A204.1 (cell line): ENCODE results near the gene CLRN3.

Source experiments
- FAIRE-seq: peaks from 2 replicates; lab custom pipeline; 2012; peaks lifted over from hg19 to GRCh38; lab: Jason Lieb, UNC

CLRN3 gene

DNA sequence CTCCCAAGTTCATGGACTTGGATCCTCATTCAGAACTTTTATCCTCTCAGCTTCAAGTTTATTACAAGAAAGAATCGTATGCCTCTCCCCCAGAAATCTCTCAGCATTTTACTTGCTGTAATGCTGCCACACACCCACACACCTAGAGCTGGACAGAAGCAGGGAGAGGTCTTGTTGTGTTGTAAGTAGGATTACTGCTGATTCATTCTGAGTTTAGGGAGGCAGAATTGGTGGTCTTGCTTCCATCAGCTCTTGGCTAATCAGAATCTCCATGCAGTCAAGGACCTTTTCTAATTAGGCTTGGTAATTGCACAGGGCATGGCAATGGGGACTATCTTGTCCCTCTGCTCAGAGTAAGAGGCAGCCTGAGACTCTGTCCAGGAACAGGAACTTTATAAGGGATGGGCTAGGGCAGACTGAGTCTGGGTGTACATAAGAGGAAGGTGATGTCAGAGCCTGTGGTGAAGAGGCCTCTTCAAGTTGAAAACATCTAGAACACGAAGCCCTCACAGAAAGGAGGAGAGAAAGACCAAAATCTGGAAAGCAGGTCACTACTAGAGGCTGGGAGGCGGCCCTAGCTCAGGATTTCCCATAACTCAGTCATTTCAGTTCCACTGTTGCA lies 7.1 kb upstream of the CLRN3 start:
- no peak for FAIRE-seq

- FAIRE-seq, result no peak
These were observed 4.4 kb upstream of the CLRN3 start for GRCh38 chr10:127897177-127897576.

- FAIRE-seq, result no peak
These were observed 3.8 kb upstream of the CLRN3 start for GRCh38 chr10:127896590-127896989.

DNA sequence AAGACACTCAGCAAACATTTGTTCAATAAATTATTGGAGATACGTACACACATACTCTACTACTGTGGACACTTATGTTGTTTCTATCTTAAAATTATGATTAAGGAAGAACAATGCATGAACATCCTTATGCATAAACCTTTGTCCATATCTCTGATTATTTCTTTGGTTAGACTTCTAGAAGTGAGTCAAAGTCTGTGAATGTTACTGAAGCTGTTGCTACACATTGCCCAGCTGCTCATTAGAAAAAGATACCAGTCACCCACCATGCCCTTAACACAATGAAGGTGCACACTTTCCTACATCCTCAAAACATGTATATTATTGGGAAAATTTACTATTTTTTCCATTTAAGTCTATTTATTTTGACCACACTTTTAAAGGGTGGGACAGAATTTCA lies 1.4 kb upstream of the CLRN3 start:
- FAIRE-seq, result no peak

GRCh38 chr10:127890832-127891334 lies 1.9 kb downstream of the CLRN3 start:
- FAIRE-seq, result no peak

- no peak for FAIRE-seq
These were observed 2.5 kb downstream of the CLRN3 start for GRCh38 chr10:127890216-127890615.

GRCh38 chr10:127889605-127890195 lies 3.0 kb downstream of the CLRN3 start:
- no peak for FAIRE-seq

DNA sequence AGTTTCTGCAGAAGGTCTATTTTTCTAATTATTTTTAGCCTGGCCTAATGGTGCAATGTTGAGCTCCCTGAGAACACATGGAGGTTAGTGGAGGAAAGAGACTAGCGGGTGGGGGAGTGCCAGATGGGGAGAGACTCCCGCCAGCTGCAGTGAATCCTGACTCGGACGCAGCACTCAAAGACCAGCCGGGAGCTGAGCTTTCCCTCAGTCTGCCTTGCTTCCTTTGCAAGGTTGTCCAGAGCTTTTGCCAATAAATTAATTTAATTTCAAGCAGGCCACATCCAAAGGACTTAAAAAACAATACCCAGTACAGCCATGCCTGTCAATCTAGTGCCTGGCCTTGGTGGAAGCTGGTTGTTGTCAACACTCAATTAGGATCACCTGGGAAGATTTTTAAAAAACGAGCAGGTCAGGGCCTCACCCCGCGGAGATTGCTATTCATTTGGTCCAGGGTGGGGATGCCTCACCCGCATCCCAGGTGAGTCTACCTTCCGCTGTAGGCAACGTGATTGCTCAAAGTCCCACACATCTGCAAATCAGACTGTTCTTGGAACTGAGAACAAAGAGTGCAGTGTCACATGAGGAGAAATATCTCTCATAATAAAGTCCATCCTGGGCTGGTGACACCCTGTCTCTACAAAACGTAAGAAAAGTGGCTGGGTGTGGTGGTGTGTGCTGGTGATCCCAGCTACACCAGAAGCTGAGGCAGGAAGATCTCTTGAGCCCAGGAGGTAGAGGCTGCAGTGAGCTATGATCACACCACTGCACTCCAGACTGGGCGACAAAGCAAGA lies 4.0 kb downstream of the CLRN3 start:
- no peak for FAIRE-seq

GRCh38 chr10:127887541-127888415 lies 5.0 kb downstream of the CLRN3 start:
- FAIRE-seq, result no peak

DNA sequence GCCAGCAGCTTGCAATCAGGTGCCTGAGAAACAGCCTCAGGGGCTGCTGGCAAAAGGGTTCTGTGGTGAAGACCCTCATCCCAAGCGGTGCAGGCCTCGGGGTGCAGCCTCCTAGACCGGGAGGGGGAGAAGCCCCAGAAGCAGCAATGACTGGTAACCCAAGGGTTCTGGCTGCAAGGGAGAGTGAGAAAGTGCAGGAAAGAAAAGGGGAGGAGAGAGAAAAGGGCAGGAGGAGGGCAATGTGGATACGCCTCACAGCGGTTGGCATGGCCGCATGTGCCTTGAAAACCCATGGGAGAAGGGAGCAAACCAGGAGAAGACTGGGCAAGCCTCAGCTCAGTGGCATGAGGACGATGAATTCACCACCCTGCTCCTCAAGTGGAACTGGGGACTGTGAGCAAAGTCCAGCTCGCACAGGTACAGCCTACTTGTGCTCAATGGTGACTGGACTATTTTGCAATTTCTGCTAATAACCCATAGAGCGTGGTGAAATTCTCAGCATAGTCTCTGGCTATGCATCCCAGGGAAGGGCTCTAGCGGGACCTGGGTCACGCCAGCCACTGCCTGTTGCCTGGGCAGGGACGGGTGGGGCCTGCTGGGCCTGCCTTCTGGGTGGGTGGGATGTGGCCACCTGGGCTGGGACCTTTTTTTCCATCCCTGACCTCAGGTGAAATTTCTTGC lies 6.2 kb downstream of the CLRN3 start:
- FAIRE-seq, result no peak

DNA sequence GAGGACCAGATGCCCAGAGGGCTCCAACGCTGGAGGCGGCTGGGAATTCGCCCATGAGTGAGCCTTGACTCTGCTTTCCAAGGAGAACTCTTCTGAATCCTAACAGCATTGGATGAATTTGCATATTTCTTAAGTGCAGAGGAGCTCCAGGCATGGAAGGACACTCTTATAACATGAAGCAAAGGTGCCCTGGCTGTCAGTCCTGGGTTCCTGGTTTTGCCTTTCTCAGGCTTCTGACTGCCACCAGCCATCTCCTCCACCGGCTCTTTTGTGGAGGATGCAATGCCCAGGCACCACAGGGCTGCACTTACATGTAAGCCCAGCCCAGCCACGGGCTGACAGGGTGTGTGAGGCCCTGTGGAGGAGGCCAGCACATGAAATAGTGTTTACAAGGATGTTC lies 8.2 kb downstream of the CLRN3 start:
- FAIRE-seq, result no peak

- FAIRE-seq, result no peak
These were observed 9.2 kb downstream of the CLRN3 start for GRCh38 chr10:127883516-127883915.

GRCh38 chr10:127882801-127883459 lies 9.8 kb downstream of the CLRN3 start:
- no peak for FAIRE-seq

GRCh38 chr10:127882391-127882790 lies 10.3 kb downstream of the CLRN3 start:
- FAIRE-seq, result no peak

DNA sequence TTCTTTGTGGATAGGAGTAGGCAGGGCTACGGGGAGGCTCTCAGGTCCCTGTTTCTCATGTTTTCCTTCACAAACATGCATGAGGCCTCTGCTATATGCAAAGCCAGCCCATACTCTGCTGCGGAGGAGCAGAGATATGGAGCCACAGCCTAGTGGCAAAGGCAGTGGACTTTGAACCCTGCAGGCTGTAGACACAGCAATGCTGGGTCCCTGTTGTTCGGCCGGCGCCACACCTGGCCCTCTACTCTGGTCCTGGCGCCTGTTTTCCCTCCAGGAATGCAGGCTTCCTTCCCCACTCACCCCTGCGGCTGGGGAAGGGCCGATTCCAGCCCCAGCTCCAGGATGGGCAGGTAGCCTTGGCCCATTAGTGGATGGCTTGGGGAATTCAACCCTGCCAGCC lies 11.5 kb downstream of the CLRN3 start:
- no peak for FAIRE-seq

GRCh38 chr10:127880557-127880956 lies 12.2 kb downstream of the CLRN3 start:
- FAIRE-seq, result no peak

DNA sequence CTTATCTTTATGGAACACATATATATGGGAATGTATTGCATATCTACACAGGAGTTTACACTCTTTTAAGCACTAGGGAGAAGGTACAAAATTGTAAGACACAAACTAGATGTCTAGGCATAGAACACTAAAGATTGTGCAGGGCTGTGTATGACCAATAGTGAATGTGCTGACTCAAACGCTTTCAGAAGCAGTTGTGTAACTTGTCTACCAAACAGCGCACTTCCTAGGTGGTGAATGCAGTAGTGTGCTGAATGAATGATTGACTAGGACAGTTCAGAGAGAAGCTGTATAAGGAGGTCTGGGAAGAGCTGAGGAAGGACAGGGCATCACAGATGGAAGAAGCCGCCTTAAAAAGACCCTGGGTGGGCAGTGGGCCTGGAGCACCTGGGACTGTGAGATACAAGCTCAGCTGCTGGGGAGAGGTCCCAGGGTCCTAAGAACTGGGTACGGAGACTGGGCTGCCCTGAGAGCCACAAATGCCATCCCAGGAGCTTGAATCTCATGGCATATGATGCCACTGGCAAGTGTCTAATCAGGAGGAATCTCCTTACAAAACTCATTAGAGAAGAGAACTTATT lies 14.2 kb downstream of the CLRN3 start:
- no peak for FAIRE-seq

DNA sequence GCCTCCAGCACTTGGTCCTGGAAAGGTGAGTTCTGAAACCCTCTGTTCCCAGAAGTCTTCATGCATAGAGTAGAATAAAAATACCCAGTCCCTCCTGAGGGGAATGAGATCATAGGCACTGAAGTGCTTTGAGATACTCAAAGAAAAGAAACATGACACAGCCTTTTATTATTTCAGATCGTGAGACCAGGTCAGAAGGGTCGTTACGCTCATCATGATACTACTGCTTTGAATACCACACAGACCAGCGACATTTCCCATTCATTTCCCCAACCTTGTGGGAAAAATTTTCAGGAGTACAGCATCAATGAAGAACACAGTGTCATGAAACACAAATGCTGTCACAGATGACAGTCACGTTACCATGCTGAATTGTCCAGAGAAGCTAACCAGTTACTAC lies 15.0 kb downstream of the CLRN3 start:
- FAIRE-seq, result no peak

DNA sequence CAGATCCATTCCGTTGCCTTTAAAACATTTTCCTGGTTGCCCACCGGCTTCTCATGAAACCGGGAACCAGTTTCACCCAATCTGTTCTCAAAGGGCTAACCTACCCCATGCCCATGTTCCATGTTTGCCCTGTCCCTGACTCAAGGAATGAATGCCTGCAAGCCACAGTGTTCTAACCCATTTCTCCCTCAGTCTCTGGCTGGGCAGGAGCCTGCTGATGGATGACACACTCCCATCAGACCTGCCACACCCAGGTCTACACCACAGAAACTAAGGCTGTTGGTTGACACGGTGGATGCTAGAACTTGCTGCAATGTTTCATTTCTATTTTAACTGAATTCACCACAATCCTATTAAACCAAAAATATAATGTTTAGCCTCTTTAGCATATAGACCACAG lies 15.6 kb downstream of the CLRN3 start:
- no peak for FAIRE-seq

- no peak for FAIRE-seq
These were observed 16.8 kb downstream of the CLRN3 start for GRCh38 chr10:127875916-127876315.

DNA sequence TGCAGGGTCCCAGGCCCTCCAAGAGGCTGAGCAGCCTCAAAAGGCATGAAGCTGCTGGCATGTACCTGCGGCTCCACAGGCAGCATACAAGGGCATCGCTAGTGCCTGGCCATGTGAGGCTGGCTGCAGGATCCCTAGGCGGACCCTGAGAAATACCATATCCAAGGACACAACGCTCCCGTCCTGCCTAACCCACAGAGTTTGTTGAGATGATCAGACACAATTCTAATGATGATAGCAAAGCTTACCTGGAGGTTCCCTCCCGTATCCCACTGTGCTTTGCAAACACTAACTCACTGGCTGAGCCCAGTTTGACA lies 17.3 kb downstream of the CLRN3 start:
- no peak for FAIRE-seq
